A549 (cell line): ENCODE data around the gene SLC25A34. TPM values are rescaled to one million over a fixed set of nuclear protein-coding genes. Genes with fewer than 3 reads are reported as not detected.

Experiments used
- ATAC-seq, 2 experiments: fragments of 200-7000 bp in 1 of 2; fragments of >200 bp in 1 of 2; cut with Nextera tagmentation in 1 of 2; cut with Tn5 transposase in 1 of 2; 3 replicates each; pipeline versions ENCODE4 v1.8.0 to v1.9.1; 2018 to 2020; ENCODE audit warnings: mild to moderate bottlenecking in 1 of 2, moderate library complexity in 1 of 2
- CTCF ChIA-PET: fragments of 300-600 bp; sonication (Branson Sonifier 250); formaldehyde crosslinking; extraction: SDS; loops from one replicate; lab custom pipeline; 2021; ENCODE audit warnings: antibody characterized with exemption, inconsistent platforms; lab: Yijun Ruan, JAX
- POLR2A ChIA-PET: fragments of 350-600 bp; formaldehyde crosslinking; extraction: SDS; loops from one replicate; lab custom pipeline; 2021; ENCODE audit warnings: antibody characterized with exemption, inconsistent platforms; lab: Yijun Ruan, JAX
- DNase-seq, 2 experiments: peaks; one replicate each; pipeline versions ENCODE4 v3.0.0 to v3.0.0-alpha.2; 2011 to 2016; ENCODE audit warnings: low read depth in 1 of 2, low spot score in 1 of 2
- FAIRE-seq: peaks from 2 replicates; lab custom pipeline; 2011; peaks lifted over from hg19 to GRCh38; lab: Jason Lieb, UNC
- H3K27ac ChIP-seq, 2 experiments: fragments of >200 bp; sonication (Bioruptor Twin); formaldehyde crosslinking; 3 replicates each; pipeline ENCODE4 v1.5.1; 2016 to 2017
- H3K4me1 ChIP-seq: fragments of >200 bp; sonication (Bioruptor Twin); formaldehyde crosslinking; 3 replicates; pipeline ENCODE4 v1.6.1; 2016
- H3K4me2 ChIP-seq: fragments of >200 bp; sonication (Bioruptor Twin); formaldehyde crosslinking; 3 replicates; pipeline ENCODE4 v1.6.1; 2016
- H3K4me3 ChIP-seq: fragments of >200 bp; sonication (Bioruptor Twin); formaldehyde crosslinking; 3 replicates; pipeline ENCODE4 v1.5.1; 2016
- H3K9me3 ChIP-seq: fragments of >200 bp; sonication (Bioruptor Twin); formaldehyde crosslinking; 3 replicates; pipeline ENCODE4 v1.6.1; 2016
- CHD4 ChIP-seq: fragments of 200-600 bp; sonication (generic); IDR thresholded peaks from 2 replicates; pipeline ENCODE4 v1.6.1; 2016; ENCODE audit warnings: antibody characterized with exemption, mild to moderate bottlenecking, borderline replicate concordance
- EHF ChIP-seq: fragments of 250-450 bp; sonication (Bioruptor Pico); IDR thresholded peaks from 2 replicates; pipeline ENCODE4 v1.5.0; 2020; ENCODE audit warnings: mild to moderate bottlenecking
- FOSB ChIP-seq: fragments of 250-450 bp; sonication (Bioruptor Pico); IDR thresholded peaks from 2 replicates; pipeline ENCODE4 v1.5.0; 2020; ENCODE audit warnings: mild to moderate bottlenecking, moderate library complexity
- FOXS1 ChIP-seq: fragments of 250-450 bp; sonication (Bioruptor Pico); IDR thresholded peaks from 2 replicates; pipeline ENCODE4 v1.5.0; 2020; ENCODE audit warnings: mild to moderate bottlenecking, moderate library complexity
- HDAC2 ChIP-seq: fragments of 200-600 bp; sonication (generic); IDR thresholded peaks from 2 replicates; pipeline ENCODE4 v1.6.1; 2016
- HES2 ChIP-seq: fragments of >200 bp; sonication (Bioruptor Twin); formaldehyde crosslinking; IDR thresholded peaks from 2 replicates; pipeline ENCODE4 v1.6.1; 2016
- HEYL ChIP-seq: fragments of 250-450 bp; sonication (Bioruptor Pico); IDR thresholded peaks from 2 replicates; pipeline ENCODE4 v1.8.0; 2021; ENCODE audit warnings: mild to moderate bottlenecking, moderate library complexity
- HOXA7 ChIP-seq: fragments of 250-450 bp; sonication (Bioruptor Pico); IDR thresholded peaks from 2 replicates; pipeline ENCODE4 v1.5.0; 2020; ENCODE audit warnings: mild to moderate bottlenecking, moderate library complexity
- HOXB13 ChIP-seq: fragments of 250-450 bp; sonication (Bioruptor Pico); IDR thresholded peaks from 2 replicates; pipeline ENCODE4 v1.5.0; 2020; ENCODE audit warnings: low read depth, mild to moderate bottlenecking, moderate library complexity
- HOXB5 ChIP-seq: fragments of 250-450 bp; sonication (Bioruptor Pico); IDR thresholded peaks from 2 replicates; pipeline ENCODE4 v1.5.0; 2020; ENCODE audit warnings: mild to moderate bottlenecking, moderate library complexity
- JUN ChIP-seq, 2 experiments: fragments of >200 bp; sonication (Bioruptor Twin); formaldehyde crosslinking; IDR thresholded peaks; 2 replicates in 1 of 2; 3 replicates in 1 of 2; pipeline ENCODE4 v1.6.1; 2016 to 2017
- MAFK ChIP-seq: fragments of 450-650 bp; IDR thresholded peaks from 2 replicates; pipeline ENCODE4 v1.6.1; 2014; ENCODE audit not compliant: partially characterized antibody
- MYC ChIP-seq: IDR thresholded peaks from 2 replicates; pipeline ENCODE4 v1.6.1; 2012; ENCODE audit warnings: mild to moderate bottlenecking, inconsistent platforms, low read length, improper control_type of control experiment, borderline replicate concordance
- NFE2L2 ChIP-seq: fragments of 150-350 bp; conservative IDR thresholded peaks from 2 replicates; pipeline ENCODE4 v1.6.1; 2014; ENCODE audit warnings: low read length
- PBX3 ChIP-seq: IDR thresholded peaks from 2 replicates; pipeline ENCODE4 v1.6.1; 2012
- PHF8 ChIP-seq: fragments of 200-600 bp; sonication (generic); IDR thresholded peaks from 2 replicates; pipeline ENCODE4 v1.6.1; 2016; ENCODE audit warnings: low read depth, mild to moderate bottlenecking, antibody characterized with exemption, moderate library complexity, borderline replicate concordance
- POLR2A ChIP-seq: IDR thresholded peaks from 2 replicates; pipeline ENCODE4 v1.6.1; 2012; ENCODE audit warnings: mild to moderate bottlenecking, low read length
- RAD21 ChIP-seq, 2 experiments: fragments of >200 bp in 1 of 2; sonication (Bioruptor Twin) in 1 of 2; formaldehyde crosslinking in 1 of 2; IDR thresholded peaks in 1 of 2; conservative IDR thresholded peaks in 1 of 2; 2 replicates in 1 of 2; 3 replicates in 1 of 2; pipeline ENCODE4 v1.6.1; 2012 to 2018; ENCODE audit warnings: inconsistent platforms in 1 of 2
- RARB ChIP-seq: fragments of 250-450 bp; sonication (Bioruptor Pico); IDR thresholded peaks from 2 replicates; pipeline ENCODE4 v1.8.0; 2021; ENCODE audit warnings: mild to moderate bottlenecking, moderate library complexity
- RCOR1 ChIP-seq: fragments of 150-350 bp; IDR thresholded peaks from 2 replicates; pipeline ENCODE4 v1.6.1; 2014; ENCODE audit warnings: antibody characterized with exemption, low read length, low read depth
- RNF2 ChIP-seq: fragments of 200-600 bp; sonication (generic); IDR thresholded peaks from 2 replicates; pipeline ENCODE4 v1.6.1; 2016; ENCODE audit warnings: low read depth, mild to moderate bottlenecking, antibody characterized with exemption, moderate library complexity, borderline replicate concordance
- SREBF2 ChIP-seq: fragments of 450-650 bp; IDR thresholded peaks from 2 replicates; pipeline ENCODE4 v1.6.1; 2014; ENCODE audit warnings: mild to moderate bottlenecking, moderate library complexity
- ZFP36 ChIP-seq: fragments of 450-650 bp; IDR thresholded peaks from 2 replicates; pipeline ENCODE4 v1.6.1; 2014; ENCODE audit warnings: borderline replicate concordance; ENCODE audit not compliant: partially characterized antibody
- ZNF302 ChIP-seq: fragments of 250-450 bp; sonication (Bioruptor Pico); IDR thresholded peaks from 2 replicates; pipeline ENCODE4 v1.9.0; 2021; ENCODE audit warnings: inconsistent platforms, mild to moderate bottlenecking, moderate library complexity
- ZSCAN20 ChIP-seq: fragments of 250-450 bp; sonication (Bioruptor Pico); IDR thresholded peaks from 2 replicates; pipeline ENCODE4 v1.8.0; 2022; ENCODE audit warnings: mild to moderate bottlenecking, moderate library complexity
- WGBS: methylation state at CpG from one replicate; pipeline ENCODE4 v1.1.6; 2017; ENCODE audit errors: missing lambda C conversion rate; 5-methylcytosine and 5-hydroxymethylcytosine counted together
- polyA plus RNA-seq, 4 experiments: library from polyadenylated mRNA; depleted of rRNA in 3 of 4; stranded (reverse); fragments of >200 nt; fragmentation: RNase III in 1 of 4; extraction: RNeasy Plus Mini Kit Qiagen cat#74134 plus additional on column Dnase treatment in 1 of 4; gene quantifications; 2 replicates in 3 of 4; 3 replicates in 1 of 4; pipeline ENCODE4 v1.2.3, GENCODE V29; 2011 to 2017
- TF ChIP-seq, protein P1 (sequence below): fragments of 250-450 bp; sonication (Bioruptor Pico); IDR thresholded peaks from 2 replicates; pipeline ENCODE4 v1.5.0; 2021; ENCODE audit warnings: mild to moderate bottlenecking, moderate library complexity, borderline replicate concordance
- TF ChIP-seq, protein P2 (sequence below): fragments of 250-450 bp; sonication (Bioruptor Pico); IDR thresholded peaks from 2 replicates; pipeline ENCODE4 v1.5.0; 2020; ENCODE audit warnings: low read depth, mild to moderate bottlenecking, moderate library complexity

The SLC25A34 gene
- polyA plus RNA-seq, 2 of the 4 experiments (the other 2 are of a cell fraction) = 0.12 to 0.19 TPM

DNA sequence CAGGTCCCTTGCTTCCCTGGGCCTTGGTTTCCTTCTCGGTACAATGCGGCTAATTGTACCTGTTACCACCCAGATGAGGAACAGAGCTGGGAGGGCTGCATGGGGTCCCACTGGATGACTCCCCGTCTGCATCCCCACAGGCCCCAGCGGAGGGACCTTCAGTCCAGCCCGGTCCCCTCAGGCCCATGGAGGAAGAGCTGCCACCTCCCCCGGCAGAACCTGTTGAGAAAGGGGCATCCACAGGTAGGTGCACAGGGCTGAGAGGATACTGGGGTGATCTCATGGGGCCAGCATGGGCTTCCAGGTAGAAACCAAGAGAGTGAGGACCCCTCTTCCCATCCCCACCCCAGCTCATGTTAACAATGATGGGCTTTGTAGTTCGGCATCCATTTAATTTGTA, 32.3 kb downstream of the SLC25A34 start (continued):
- TF ChIP-seq FOSB (CRISPR knock-in tag) = no peak
- no peak for TF ChIP-seq HOXB5 (CRISPR knock-in tag)
- no peak for TF ChIP-seq HOXB13

GRCh38 chr1:15770313-15770962, 34.4 kb downstream of the SLC25A34 start:
- TF ChIP-seq ZNF302 (CRISPR knock-in tag) = no peak
- TF ChIP-seq, protein P1, sequence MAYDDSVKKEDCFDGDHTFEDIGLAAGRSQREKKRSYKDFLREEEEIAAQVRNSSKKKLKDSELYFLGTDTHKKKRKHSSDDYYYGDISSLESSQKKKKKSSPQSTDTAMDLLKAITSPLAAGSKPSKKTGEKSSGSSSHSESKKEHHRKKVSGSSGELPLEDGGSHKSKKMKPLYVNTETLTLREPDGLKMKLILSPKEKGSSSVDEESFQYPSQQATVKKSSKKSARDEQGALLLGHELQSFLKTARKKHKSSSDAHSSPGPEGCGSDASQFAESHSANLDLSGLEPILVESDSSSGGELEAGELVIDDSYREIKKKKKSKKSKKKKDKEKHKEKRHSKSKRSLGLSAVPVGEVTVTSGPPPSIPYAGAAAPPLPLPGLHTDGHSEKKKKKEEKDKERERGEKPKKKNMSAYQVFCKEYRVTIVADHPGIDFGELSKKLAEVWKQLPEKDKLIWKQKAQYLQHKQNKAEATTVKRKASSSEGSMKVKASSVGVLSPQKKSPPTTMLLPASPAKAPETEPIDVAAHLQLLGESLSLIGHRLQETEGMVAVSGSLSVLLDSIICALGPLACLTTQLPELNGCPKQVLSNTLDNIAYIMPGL (CRISPR knock-in tag) = no peak
- TF ChIP-seq RNF2 = no peak
- no peak for TF ChIP-seq POLR2A
- TF ChIP-seq RARB (CRISPR knock-in tag) = no peak
- no peak for TF ChIP-seq JUN (IDR thresholded peaks at IDR 0.05)
- H3K9me3 ChIP-seq = no peaks in the 10 kb centered on the region
- DNase-seq (no peak), FAIRE-seq (no peak), ATAC-seq (no peak)
- ChIA-PET POLR2A (no interaction called here), CTCF (interaction anchor here (0.8 to 1.0 kb wide), 2 partner anchors 10 to 22 kb away, joined by 4 to 6 read pairs; no protein-coding TSS in a partner anchor)
- peaks cover 4% of the 10 kb centered on the region; the same call in 2 of the 3 replicates for H3K4me1 ChIP-seq
- H3K27ac ChIP-seq = no peak overlapping the region
- H3K4me2 ChIP-seq = no peak overlapping the region
- H3K4me3 ChIP-seq = no peak overlapping the region
- WGBS = 89% methylated on average over 8 of the region's 14 CpGs

DNA sequence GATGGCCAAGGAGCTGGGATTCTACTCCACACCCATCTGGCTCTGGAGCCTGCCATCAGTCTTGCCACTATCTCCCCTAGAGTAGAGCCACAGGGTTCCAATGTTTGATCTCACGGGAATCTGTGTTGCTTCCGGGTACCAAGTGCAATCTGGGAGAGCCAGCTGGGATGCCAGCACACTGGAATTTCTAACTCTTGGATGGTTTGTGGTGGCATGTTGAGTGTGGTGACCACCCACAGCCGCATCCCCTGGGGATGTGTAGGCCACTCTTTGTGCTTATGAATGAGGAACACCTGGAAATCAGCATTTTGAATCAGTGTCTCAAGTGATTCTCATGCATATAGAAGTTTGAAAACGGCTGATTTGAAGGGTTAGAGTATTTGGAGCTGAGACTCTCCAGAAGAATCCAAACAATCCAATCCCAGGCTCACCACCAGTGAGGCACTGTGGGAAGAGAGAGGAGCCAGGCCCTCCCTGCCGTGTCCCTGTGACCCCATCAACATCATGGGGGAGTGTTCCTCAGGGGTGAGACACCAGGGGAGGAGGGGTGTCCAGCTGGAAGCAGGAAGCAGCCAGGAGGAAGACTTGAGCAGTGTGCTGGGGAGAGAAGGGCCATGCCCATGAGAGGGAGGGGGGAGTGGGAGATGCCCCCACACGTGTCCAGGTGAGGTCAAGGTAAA, 35.9 kb downstream of the SLC25A34 start:
- H3K27ac ChIP-seq = peak overlapping the region in 1 of 2 experiments; percentile 52; a peak in 2 of 6 replicates
- peaks cover 9% of the 10 kb centered on the region; the same call in 2 of the 3 replicates for H3K4me1 ChIP-seq
- ATAC-seq = peak; percentile 25 to 35; a peak in 4 of 6 replicates
- no peak overlapping the region for H3K4me3 ChIP-seq
- FAIRE-seq = no peak
- POLR2A ChIA-PET = no interaction called here
- 55% methylated on average over 4 of the region's 6 CpGs for WGBS
- H3K4me2 ChIP-seq = no peak overlapping the region
- DNase-seq = no peak
- no peak for TF ChIP-seq ZNF302 (CRISPR knock-in tag)
- no peak for TF ChIP-seq JUN (IDR thresholded peaks at IDR 0.05)
- TF ChIP-seq ZFP36 = no peak
- TF ChIP-seq POLR2A = no peak
- no peak for TF ChIP-seq PHF8
- TF ChIP-seq, protein P2, sequence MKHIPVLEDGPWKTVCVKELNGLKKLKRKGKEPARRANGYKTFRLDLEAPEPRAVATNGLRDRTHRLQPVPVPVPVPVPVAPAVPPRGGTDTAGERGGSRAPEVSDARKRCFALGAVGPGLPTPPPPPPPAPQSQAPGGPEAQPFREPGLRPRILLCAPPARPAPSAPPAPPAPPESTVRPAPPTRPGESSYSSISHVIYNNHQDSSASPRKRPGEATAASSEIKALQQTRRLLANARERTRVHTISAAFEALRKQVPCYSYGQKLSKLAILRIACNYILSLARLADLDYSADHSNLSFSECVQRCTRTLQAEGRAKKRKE (CRISPR knock-in tag) = no peak
- TF ChIP-seq FOSB (CRISPR knock-in tag) = no peak
- TF ChIP-seq, all 56 proteins: peak for 0
- no peaks in the 10 kb centered on the region for H3K9me3 ChIP-seq
- CTCF ChIA-PET = interaction anchor here (0.8 to 1.0 kb wide), 2 partner anchors 9 to 31 kb away, joined by 3 read pairs; no protein-coding TSS in a partner anchor

- DNase-seq (no peak), ATAC-seq (no peak), FAIRE-seq (no peak)
- Histone ChIP-seq H3K27ac (peak overlapping the region in 1 of 2 experiments; percentile 52; a peak in 3 of 6 replicates), H3K4me3 (no peak overlapping the region), H3K4me2 (no peak overlapping the region), H3K4me1 (peaks cover 27% of the 10 kb centered on the region), H3K9me3 (no peaks in the 10 kb centered on the region)
- 89% methylated on average over 2 of the region's 2 CpGs for WGBS
- CTCF ChIA-PET = interaction anchor here (0.6 to 1.9 kb wide), 3 partner anchors 24 to 130 kb away, joined by 3 to 7 read pairs (median 3); no protein-coding TSS in a partner anchor
- POLR2A ChIA-PET = interaction anchor here (0.6 to 0.9 kb wide), 2 partner anchors 19 to 23 kb away, joined by 3 read pairs; no protein-coding TSS in a partner anchor
- no peak for TF ChIP-seq SREBF2
- no peak for TF ChIP-seq PBX3
- no peak for TF ChIP-seq MYC
- TF ChIP-seq MAFK = no peak
- no peak for TF ChIP-seq CHD4
- TF ChIP-seq HEYL (CRISPR knock-in tag) = no peak
- TF ChIP-seq ZFP36 = no peak
- no peak for TF ChIP-seq FOXS1 (CRISPR knock-in tag)
- TF ChIP-seq EHF (CRISPR knock-in tag) = no peak
- TF ChIP-seq RAD21 (conservative IDR thresholded peaks at IDR 0.05 in 1 of 2, IDR thresholded peaks at IDR 0.05 in 1 of 2) = no peak
- TF ChIP-seq ZSCAN20 (CRISPR knock-in tag) = no peak
- no peak for TF ChIP-seq RCOR1
- TF ChIP-seq HOXB5 (CRISPR knock-in tag) = no peak
- TF ChIP-seq HOXA7 (CRISPR knock-in tag) = no peak
- no peak for TF ChIP-seq HES2
- TF ChIP-seq NFE2L2 = no peak
- no peak for TF ChIP-seq HDAC2
- TF ChIP-seq FOSB (CRISPR knock-in tag) = no peak
These were observed 39.6 kb downstream of the SLC25A34 start for GRCh38 chr1:15775706-15776105.
